ENCODE data around the gene PACSIN2.
"Not testable (repeated sequence)": the region's sequence is repeated elsewhere in the genome, so short reads cannot be mapped to it uniquely, and the experiment has no call there.

Gene PACSIN2

GRCh38 chr22:43011079-43011478 lies 3.9 kb downstream of the PACSIN2 start:
- DNase-seq = no peak

- no peak for DNase-seq
Measured at GRCh38 chr22:43009444-43009843, 5.5 kb downstream of the PACSIN2 start.

- DNase-seq = no peak
Measured at GRCh38 chr22:43008921-43009320, 6.0 kb downstream of the PACSIN2 start.

- DNase-seq = no peak
Measured at GRCh38 chr22:43008509-43008908, 6.4 kb downstream of the PACSIN2 start.

GRCh38 chr22:43007519-43008102 lies 7.3 kb downstream of the PACSIN2 start:
- DNase-seq = no peak

- no peak for DNase-seq
Measured at GRCh38 chr22:43006753-43007152, 8.2 kb downstream of the PACSIN2 start.

GRCh38 chr22:43006016-43006505 lies 8.9 kb downstream of the PACSIN2 start:
- DNase-seq = no peak

- DNase-seq = no peak
Measured at GRCh38 chr22:43005106-43005505, 9.8 kb downstream of the PACSIN2 start.

GRCh38 chr22:43004362-43005035 lies 10.4 kb downstream of the PACSIN2 start:
- DNase-seq = no peak

- DNase-seq = no peak
Measured at GRCh38 chr22:43002202-43002586, 12.8 kb downstream of the PACSIN2 start.

GRCh38 chr22:43001271-43002201 lies 13.4 kb downstream of the PACSIN2 start:
- no peak for DNase-seq

- DNase-seq = no peak
Measured at GRCh38 chr22:43000441-43001175, 14.3 kb downstream of the PACSIN2 start.

GRCh38 chr22:42997582-42998090 lies 17.3 kb downstream of the PACSIN2 start:
- DNase-seq = no peak

GRCh38 chr22:42996646-42997365 lies 18.1 kb downstream of the PACSIN2 start:
- no peak for DNase-seq

GRCh38 chr22:42995654-42996053 lies 19.3 kb downstream of the PACSIN2 start:
- DNase-seq = not testable (repeated sequence)

- no peak for DNase-seq
Measured at GRCh38 chr22:42994917-42995562, 19.9 kb downstream of the PACSIN2 start.

GRCh38 chr22:42994276-42994916 lies 20.6 kb downstream of the PACSIN2 start:
- no peak for DNase-seq

- DNase-seq = no peak
Measured at GRCh38 chr22:42993651-42994275, 21.2 kb downstream of the PACSIN2 start.

GRCh38 chr22:42992886-42993479 lies 22.0 kb downstream of the PACSIN2 start:
- DNase-seq = no peak

- DNase-seq = no peak
Measured at GRCh38 chr22:42992092-42992491, 22.9 kb downstream of the PACSIN2 start.
